ENCODE results near the gene LMAN2L. TPM values are rescaled to one million over a fixed set of nuclear protein-coding genes. Genes with fewer than 3 reads are reported as not detected.

LMAN2L gene
- total RNA-seq, 2 experiments from 2014 or later = 1.1 to 1.8 TPM

GRCh38 chr2:96661324-96661723, 78.5 kb downstream of the LMAN2L start:
- Mint-ChIP-seq H3K9me3 (peaks cover 3% of the 10 kb centered on the region), H3K27ac (no peak overlapping the region), H3K4me1 (ENCODE audit: low read depth) (no peaks in the 10 kb centered on the region), H3K36me3 (ENCODE audit: low read depth) (no peaks in the 10 kb centered on the region), H3K27me3 (peaks cover 3% of the 10 kb centered on the region), H3K4me3 (no peak overlapping the region)
- Histone ChIP-seq H3K4me3 (ENCODE audit: low read length) (no peak overlapping the region), H3K4me1 (ENCODE audit: insufficient read depth, low read length) (no peaks in the 10 kb centered on the region), H3K36me3 (ENCODE audit: insufficient read depth, low read length) (no peaks in the 10 kb centered on the region), H3K9me3 (ENCODE audit: control insufficient read depth in 1 of 2, insufficient read depth in 1 of 2, low read length in 2 of 2) (no peaks in the 10 kb centered on the region), H3K27me3 (ENCODE audit: control insufficient read depth in 1 of 2, insufficient read depth in 2 of 2, low read length in 2 of 2) (no peaks in the 10 kb centered on the region), H3K27ac (ENCODE audit: low read depth in 1 of 2, low read length in 2 of 2) (no peak overlapping the region)
- POLR2A ChIA-PET = no interaction called here
- no peak for ATAC-seq (ENCODE audit: poor library complexity)
- CTCF ChIA-PET = no interaction called here
- intact Hi-C loops (cut with DNase I, micrococcal nuclease) = no loop called here
- DNase-seq = no peak
- no peak for TF ChIP-seq CTCF (IDR thresholded peaks at IDR 0.05)

GRCh38 chr2:96656540-96656939, 83.3 kb downstream of the LMAN2L start:
- H3K27me3 Mint-ChIP-seq = peaks cover 5% of the 10 kb centered on the region
- no peaks in the 10 kb centered on the region for H3K9me3 Mint-ChIP-seq
- Histone ChIP-seq H3K4me3 (ENCODE audit: low read length) (no peak overlapping the region), H3K36me3 (ENCODE audit: insufficient read depth, low read length) (no peaks in the 10 kb centered on the region), H3K4me1 (ENCODE audit: insufficient read depth, low read length) (peaks cover 2% of the 10 kb centered on the region), H3K27ac (ENCODE audit: low read depth in 1 of 2, low read length in 2 of 2) (no peak overlapping the region), H3K27me3 (ENCODE audit: control insufficient read depth in 1 of 2, insufficient read depth in 2 of 2, low read length in 2 of 2) (no peaks in the 10 kb centered on the region), H3K9me3 (ENCODE audit: control insufficient read depth in 1 of 2, insufficient read depth in 1 of 2, low read length in 2 of 2) (no peaks in the 10 kb centered on the region)
- no peak for TF ChIP-seq CTCF (IDR thresholded peaks at IDR 0.05)
- no peaks in the 10 kb centered on the region for H3K4me1 Mint-ChIP-seq (ENCODE audit: low read depth)
- POLR2A ChIA-PET = no interaction called here
- H3K36me3 Mint-ChIP-seq (ENCODE audit: low read depth) = no peaks in the 10 kb centered on the region
- ATAC-seq (ENCODE audit: poor library complexity) = no peak
- no peak overlapping the region for H3K4me3 Mint-ChIP-seq
- DNase-seq = no peak
- intact Hi-C loops (cut with DNase I, micrococcal nuclease) = loop anchor here in 1 of 2 experiments (5.0 kb wide), 1 partner anchor 46 kb away; no protein-coding TSS in a partner anchor
- H3K27ac Mint-ChIP-seq = no peak overlapping the region
- CTCF ChIA-PET = no interaction called here

Other genes with a start within 250 kb of the LMAN2L start
- not detected for gene NEURL3, start 234.7 kb downstream of the LMAN2L start, total RNA-seq
- gene ARID5A, start 203.3 kb downstream of the LMAN2L start, total RNA-seq = 100 to 1,000 TPM; 326 to 342 TPM
- gene KANSL3, start 101.8 kb downstream of the LMAN2L start, total RNA-seq = 10 to 100 TPM; 54.4 to 61.8 TPM
- gene FER1L5, start 97.3 kb downstream of the LMAN2L start, total RNA-seq = not detected
- 1 to 10 TPM; 7.0 to 7.1 TPM for gene CNNM4, start 20.8 kb upstream of the LMAN2L start, total RNA-seq
- gene CNNM3, start 76.2 kb upstream of the LMAN2L start, total RNA-seq = 10 to 100 TPM; 48.7 to 53.5 TPM
- 10 to 100 TPM in 1 of 2 experiments, 1 to 10 TPM in 1; 6.2 to 10.4 TPM for gene ANKRD23, start 104.0 kb upstream of the LMAN2L start, total RNA-seq
- 10 to 100 TPM; 17.2 to 18.3 TPM for gene ANKRD39, start 118.0 kb upstream of the LMAN2L start, total RNA-seq
- 10 to 100 TPM; 55.8 to 56.8 TPM for gene SEMA4C, start 130.0 kb upstream of the LMAN2L start, total RNA-seq
- gene FAM178B, start 246.5 kb upstream of the LMAN2L start, total RNA-seq = under 1 TPM; 0.20 to 0.96 TPM